Large intestine (tissue), 1 donor: Measurements from ENCODE around the gene SUPT20HL2. TPM values are rescaled to one million over a fixed set of nuclear protein-coding genes. Genes with fewer than 3 reads are reported as not detected.

Source experiments
- polyA plus RNA-seq: library from polyadenylated mRNA; unstranded; fragments of 120-200 nt; gene quantifications from one replicate; pipeline ENCODE4 v1.2.1, GENCODE V29; 2013

The SUPT20HL2 gene
- polyA plus RNA-seq, 1 donor = 0.04 TPM

Other genes starting within 250 kb of the SUPT20HL2 start
- gene ZFX, start 164.3 kb downstream of the SUPT20HL2 start, polyA plus RNA-seq = 20.7 TPM
- gene SUPT20HL1, start 46.6 kb upstream of the SUPT20HL2 start, polyA plus RNA-seq = 0.10 TPM
- gene PDK3, start 151.2 kb upstream of the SUPT20HL2 start, polyA plus RNA-seq = 13.3 TPM